Skin of body (tissue), 2 donors: ENCODE data around the gene HBG2. TPM values are rescaled to one million over a fixed set of nuclear protein-coding genes. Genes with fewer than 3 reads are reported as not detected.
"Not testable (repeated sequence)": the region's sequence is repeated elsewhere in the genome, so short reads cannot be mapped to it uniquely, and the experiment has no call there.

Experiments
- DNase-seq: peaks from one replicate; lab custom pipeline; 2025; lab: John Stamatoyannopoulos, UW
- total RNA-seq: library from RNA; depleted of rRNA; stranded (reverse); fragments of >200 nt; gene quantifications from one replicate; pipeline ENCODE4 v1.2.3, GENCODE V29; 2014

HBG2 gene
- total RNA-seq, 1 donor from 2014 or later = 12,811 TPM

DNA sequence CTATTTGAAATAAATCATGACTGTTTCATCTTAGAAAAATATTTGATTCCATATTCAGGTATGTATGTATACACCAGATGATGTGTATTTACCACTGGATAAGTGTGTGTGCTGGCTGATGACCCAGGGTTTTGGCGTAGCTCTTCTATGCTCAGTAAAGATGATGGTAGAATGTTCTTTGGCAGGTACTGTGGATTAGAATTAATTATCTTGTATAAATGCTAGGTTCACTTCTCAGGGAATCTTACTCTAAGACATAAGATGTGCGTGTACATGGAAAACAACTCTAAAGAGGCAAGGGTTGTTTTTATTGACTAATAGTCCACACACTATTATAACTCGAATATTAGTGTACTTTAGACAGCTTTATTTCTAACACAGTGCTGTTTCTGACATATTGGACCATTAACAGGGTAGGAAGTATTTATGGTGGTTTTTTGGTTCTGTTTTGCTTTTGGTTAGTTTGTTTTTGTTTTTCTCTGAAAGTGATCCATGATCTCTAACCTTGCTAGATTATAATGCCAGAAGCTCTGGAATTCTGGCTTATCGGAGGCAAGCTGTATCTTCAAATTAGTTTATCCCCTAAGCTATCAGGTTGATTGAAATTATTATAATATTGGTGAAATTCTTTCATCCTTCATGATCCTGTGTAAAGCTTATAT, 3.9 kb downstream of the HBG2 start:
- no peak for DNase-seq

DNA sequence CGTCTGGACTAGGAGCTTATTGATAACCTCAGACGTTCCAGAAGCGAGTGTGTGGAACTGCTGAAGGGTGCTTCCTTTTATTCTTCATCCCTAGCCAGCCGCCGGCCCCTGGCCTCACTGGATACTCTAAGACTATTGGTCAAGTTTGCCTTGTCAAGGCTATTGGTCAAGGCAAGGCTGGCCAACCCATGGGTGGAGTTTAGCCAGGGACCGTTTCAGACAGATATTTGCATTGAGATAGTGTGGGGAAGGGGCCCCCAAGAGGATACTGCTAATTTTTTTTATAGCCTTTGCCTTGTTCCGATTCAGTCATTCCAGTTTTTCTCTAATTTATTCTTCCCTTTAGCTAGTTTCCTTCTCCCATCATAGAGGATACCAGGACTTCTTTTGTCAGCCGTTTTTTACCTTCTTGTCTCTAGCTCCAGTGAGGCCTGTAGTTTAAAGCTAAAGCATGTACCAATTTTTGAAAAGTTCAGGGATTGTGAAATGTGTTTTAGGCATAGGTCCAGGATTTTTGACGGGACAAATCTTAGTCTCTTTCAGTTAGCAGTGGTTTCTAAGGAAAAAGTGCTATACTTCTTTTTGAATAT, 4.7 kb downstream of the HBG2 start, which contains the start of gene HBG1:
HBG1 (minus strand) TSS at position 51 of the 590 bp plus-strand sequence. CDS start 53 bp downstream, outside the sequence.
- not testable (repeated sequence) for DNase-seq

GRCh38 chr11:5248498-5248897, 6.1 kb downstream of the HBG2 start:
- DNase-seq = not testable (repeated sequence)

DNA sequence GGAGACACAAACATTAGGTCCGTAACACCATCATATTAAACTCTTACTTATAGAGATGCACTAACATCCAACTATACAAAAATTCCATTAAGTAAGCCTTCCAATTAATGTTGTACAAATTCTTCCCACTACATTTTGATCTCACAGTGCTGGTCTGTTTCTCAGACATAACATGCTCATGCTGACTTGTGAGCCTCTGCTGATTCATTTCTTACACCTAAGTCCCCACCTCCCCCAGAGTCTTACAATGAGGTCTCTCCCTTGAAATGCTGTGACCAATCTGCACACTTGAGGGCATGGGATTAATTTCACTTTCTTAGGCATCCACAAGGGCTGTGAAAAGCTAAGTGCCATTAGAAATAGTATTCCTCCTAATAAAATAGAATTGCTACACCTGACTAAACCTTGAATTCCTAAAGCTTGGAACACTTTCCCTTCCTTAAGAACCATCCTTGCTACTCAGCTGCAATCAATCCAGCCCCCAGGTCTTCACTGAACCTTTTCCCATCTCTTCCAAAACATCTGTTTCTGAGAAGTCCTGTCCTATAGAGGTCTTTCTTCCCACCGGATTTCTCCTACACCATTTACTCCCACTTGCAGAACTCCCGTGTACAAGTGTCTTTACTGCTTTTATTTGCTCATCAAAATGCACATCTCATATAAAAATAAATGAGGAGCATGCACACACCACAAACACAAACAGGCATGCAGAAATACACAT, 6.9 kb downstream of the HBG2 start:
- DNase-seq = no peak

- no peak for DNase-seq
These were observed 7.7 kb downstream of the HBG2 start for GRCh38 chr11:5246772-5247471.

- DNase-seq = no peak
These were observed 9.4 kb downstream of the HBG2 start for GRCh38 chr11:5245155-5245554.

DNA sequence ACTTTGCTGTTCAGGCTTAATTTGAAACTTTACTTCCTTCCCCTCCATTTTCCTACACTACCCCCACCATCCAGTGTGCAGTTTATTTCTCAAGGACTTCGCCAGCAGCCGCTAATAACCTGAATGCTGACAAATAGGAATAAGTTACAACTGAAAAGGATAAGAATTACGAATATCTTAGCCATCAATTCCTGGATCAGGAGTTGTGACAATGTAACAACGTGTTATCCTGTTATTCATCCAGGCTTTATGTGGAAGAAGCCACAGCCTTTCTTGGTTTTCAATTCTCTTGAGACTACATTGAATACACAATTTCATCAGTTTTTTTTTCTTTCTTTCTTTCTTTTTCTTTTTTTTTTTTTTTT, 10.8 kb downstream of the HBG2 start:
- no peak for DNase-seq

DNA sequence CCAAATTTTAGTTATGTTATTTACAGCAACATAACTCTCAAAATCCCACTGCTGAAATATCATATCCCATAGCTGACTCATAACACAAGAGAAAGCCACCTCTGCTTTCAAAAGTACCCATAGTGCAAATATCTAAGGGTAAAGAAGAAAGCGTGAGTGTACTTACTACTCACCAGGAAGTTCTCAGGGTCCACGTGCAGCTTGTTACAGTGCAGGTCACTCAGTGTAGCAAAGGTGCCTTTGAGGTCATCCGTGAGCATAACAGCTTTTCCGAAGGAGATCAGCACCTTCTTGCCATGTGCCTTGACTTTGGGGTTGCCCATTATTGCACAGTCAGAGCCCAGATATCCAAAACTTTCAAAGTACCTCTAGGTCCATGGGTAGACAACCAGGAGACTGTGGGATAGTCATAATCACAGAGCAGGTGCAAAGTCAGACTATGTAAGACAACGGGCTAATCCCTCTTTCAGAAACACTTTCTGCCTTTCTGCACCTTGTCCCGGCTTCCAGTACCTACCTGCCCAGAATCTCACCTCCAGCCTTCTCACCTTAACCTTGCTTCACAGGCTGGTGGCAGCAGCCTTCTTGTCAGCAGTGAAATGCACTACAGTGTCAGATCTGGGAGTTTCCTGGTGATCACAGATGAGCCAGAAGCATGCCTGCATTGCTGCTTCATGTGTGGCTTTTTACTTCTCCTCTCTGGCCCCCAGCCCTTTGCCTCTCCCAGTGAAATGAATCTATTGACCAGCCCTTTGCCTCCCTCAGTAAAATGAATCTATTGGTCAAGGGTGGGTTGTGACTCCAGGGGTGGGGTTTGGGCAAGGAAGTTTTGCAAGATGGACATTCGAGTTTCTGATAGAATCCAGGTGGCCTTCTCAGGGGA, 11.4 kb downstream of the HBG2 start:
- no peak for DNase-seq

- no peak for DNase-seq
These were observed 12.4 kb downstream of the HBG2 start for GRCh38 chr11:5242208-5242607.

- no peak for DNase-seq
These were observed 13.1 kb downstream of the HBG2 start for GRCh38 chr11:5241458-5241857.

- no peak for DNase-seq
These were observed 14.1 kb downstream of the HBG2 start for GRCh38 chr11:5240458-5240857.

- DNase-seq = no peak
These were observed 14.5 kb downstream of the HBG2 start for GRCh38 chr11:5240056-5240455.

- DNase-seq = no peak
These were observed 15.5 kb downstream of the HBG2 start for GRCh38 chr11:5239046-5239445.

GRCh38 chr11:5238486-5238885, 16.1 kb downstream of the HBG2 start:
- DNase-seq = no peak

GRCh38 chr11:5237420-5237819, 17.2 kb downstream of the HBG2 start:
- DNase-seq = no peak

GRCh38 chr11:5235364-5236095, 19.1 kb downstream of the HBG2 start:
- DNase-seq = no peak

- DNase-seq = no peak
These were observed 20.2 kb downstream of the HBG2 start, which contains the start of gene HBD for GRCh38 chr11:5234381-5234834. HBD (minus strand) TSS chr11:5234483; CDS start chr11:5234433, 50 bp downstream.

DNA sequence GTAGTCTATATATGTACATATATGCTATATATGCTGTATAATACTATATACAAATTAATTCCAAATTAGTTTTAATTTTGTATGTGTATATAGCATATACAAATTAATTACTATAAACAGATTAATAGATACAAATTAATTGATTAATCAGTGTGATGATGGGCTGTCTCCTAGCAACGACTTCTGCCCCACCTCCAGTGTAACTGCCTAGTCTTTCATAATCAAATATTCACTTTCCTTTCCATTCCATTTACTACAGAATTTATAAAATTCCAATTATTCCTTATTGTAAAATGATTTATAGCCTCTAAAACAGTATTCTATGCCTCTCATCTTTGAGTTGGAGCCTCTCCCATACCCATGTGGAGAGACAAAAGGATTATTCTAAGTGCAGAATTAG, 21.3 kb downstream of the HBG2 start:
- DNase-seq = no peak

DNA sequence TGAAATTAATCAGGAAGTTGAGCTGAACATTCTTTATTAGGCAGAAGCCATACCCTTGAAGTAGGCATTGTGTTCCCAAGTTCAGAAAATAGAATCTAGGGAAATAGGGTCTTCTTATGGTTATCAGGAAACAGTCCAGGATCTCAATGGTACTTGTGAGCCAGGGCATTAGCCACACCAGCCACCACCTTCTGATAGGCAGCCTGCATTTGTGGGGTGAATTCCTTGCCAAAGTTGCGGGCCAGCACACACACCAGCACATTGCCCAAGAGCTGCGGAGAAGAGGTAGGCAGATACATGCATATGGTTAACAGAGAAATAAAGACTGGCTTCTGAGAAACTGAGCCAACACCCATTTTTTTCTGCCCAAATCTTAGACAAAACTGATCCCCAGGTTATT, 21.8 kb downstream of the HBG2 start:
- DNase-seq = no peak

DNA sequence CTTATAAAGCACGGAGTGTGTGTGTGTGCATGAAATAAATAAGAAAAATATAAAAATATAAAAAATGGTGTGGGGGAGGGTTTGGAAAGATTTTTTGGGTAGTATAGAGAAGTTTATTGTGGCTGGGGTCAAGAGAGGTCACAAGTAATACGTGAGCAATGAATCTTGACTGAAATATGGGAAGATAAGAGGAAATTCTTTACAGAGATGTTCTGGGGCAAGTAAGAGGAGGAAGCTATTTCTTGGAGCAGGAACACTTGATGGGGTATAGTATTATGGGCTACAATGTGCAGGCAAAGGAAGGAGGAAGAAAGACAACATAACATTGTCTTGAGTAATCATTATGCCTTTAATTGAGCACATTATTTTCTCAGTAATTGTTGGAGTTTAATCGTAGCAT, 22.4 kb downstream of the HBG2 start:
- no peak for DNase-seq
